GM18517 (cell line): Measurements from ENCODE around the gene ARHGEF17.

Experiments
- ATAC-seq: cut with Tn5 transposase; IDR thresholded peaks from one replicate; pipeline ENCODE4 v1.9.1; 2021; ENCODE audit warnings: mild to moderate bottlenecking, moderate library complexity; ENCODE audit not compliant: unreplicated experiment

Gene ARHGEF17

GRCh38 chr11:73404048-73404447 lies 96.0 kb downstream of the ARHGEF17 start:
- ATAC-seq = no peak

GRCh38 chr11:73404506-73405145 lies 96.5 kb downstream of the ARHGEF17 start:
- ATAC-seq = no peak

- no peak for ATAC-seq
These were observed 97.1 kb downstream of the ARHGEF17 start for GRCh38 chr11:73405146-73405510.

DNA sequence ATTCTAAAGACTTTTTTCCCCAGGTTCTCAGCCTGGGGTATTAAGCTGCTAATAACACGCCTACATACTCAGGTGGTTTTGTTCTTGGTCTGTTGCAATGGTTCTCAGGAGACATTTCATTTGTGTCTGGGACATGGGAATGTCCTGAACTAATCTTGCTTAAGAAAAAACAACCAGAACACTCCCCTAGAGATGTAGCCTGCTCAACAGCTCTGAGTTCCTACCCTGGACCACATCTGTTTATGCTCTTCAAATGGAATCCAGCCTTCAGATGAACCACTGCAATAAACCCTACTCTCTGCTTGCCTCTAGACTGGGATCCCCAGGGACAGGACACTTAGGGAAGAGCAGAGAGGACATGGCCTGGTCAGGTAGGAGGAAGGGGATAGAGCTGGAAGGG lies 98.1 kb downstream of the ARHGEF17 start:
- no peak for ATAC-seq

DNA sequence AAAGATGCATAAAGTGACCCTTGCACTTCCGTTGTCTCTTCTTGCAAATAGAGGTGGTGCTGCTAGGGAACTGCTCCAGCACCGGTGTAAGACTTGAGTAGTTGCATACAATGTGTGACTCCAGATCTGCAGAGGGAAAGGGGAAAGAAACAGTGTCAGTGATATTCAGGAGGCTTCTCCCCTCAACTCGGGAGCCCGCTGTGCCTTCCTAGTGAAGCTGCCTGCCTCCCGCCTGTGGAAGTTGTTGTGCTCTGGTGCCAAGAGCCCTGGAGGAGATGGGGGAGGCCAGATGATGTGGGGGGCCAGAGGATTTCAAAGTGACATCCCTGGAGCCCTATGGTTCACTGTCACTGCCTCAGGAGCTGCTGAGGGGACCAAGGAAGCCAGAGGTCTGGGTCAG lies 98.5 kb downstream of the ARHGEF17 start:
- ATAC-seq = no peak

DNA sequence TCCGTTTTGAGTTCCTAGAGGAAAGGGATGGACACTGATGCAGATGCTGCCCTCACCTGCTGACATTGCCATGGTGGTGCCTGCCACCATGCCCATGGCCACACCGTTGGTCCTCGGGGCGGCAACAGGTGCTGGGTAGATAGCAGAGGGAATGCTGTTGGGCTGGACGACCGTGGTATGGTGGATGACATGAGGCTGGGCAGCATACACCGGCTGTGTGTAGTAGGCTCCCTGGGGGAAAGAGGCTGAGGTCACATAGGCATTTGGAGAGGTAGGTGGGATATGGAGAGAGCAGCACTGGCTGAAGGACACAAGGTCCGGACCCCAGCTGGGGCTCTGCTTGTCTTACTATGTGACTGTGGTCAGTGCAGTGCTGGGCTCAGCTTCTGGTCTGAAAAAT lies 101.4 kb downstream of the ARHGEF17 start:
- no peak for ATAC-seq

- ATAC-seq = no peak
These were observed 102.6 kb downstream of the ARHGEF17 start for GRCh38 chr11:73410627-73411026.

GRCh38 chr11:73411031-73411430 lies 103.0 kb downstream of the ARHGEF17 start:
- ATAC-seq = no peak

- no peak for ATAC-seq
These were observed 104.2 kb downstream of the ARHGEF17 start for GRCh38 chr11:73412308-73412707.

DNA sequence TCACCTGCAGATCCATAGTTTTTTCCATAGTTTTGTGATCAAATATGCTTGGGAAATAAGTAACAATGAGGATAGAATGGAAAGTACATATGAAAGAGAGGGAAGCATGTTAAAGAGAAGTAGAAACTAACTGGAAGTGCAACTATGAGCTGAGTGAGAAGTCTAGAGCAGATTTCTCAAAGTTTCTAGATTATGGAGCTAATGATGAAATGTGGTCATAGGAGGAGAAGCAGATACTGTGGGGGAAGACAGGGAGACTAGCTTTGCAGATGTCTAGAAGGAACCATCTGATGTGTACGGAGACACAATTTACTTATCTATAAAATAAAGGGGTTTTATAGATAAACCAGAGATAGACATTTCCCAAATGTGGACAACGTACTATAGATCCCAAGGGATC lies 105.2 kb downstream of the ARHGEF17 start:
- ATAC-seq = no peak

DNA sequence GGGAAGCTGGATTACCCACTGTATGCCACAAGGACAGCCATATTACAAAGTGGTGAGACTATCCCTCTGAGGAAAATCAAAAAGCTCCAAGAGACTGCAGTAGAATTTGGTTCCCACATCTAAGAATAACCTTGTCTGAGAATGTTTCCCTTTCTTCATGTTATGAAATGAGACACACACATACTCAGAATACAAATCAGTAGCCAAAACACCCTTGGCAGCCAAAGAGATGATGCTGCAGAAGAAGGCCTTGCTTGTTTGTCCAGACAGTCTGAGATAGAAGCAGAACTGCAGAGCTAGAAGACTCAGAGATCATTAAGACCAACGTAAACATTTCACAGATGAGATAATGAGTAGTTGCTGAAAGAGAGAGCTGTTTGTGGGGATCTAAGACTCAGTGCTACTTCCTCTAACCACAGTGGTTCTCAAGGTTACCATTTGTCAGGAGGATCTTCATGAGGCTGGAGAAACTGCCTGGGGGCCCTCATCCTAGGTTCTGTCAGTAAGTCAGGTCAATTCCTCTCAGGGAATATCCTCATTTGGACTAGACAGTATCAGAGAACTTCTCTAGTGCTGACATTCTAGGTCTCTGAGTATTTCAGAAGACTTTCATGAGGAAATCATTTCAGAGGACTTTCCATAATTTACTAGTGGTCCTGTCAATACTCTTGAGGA lies 107.0 kb downstream of the ARHGEF17 start:
- no peak for ATAC-seq

DNA sequence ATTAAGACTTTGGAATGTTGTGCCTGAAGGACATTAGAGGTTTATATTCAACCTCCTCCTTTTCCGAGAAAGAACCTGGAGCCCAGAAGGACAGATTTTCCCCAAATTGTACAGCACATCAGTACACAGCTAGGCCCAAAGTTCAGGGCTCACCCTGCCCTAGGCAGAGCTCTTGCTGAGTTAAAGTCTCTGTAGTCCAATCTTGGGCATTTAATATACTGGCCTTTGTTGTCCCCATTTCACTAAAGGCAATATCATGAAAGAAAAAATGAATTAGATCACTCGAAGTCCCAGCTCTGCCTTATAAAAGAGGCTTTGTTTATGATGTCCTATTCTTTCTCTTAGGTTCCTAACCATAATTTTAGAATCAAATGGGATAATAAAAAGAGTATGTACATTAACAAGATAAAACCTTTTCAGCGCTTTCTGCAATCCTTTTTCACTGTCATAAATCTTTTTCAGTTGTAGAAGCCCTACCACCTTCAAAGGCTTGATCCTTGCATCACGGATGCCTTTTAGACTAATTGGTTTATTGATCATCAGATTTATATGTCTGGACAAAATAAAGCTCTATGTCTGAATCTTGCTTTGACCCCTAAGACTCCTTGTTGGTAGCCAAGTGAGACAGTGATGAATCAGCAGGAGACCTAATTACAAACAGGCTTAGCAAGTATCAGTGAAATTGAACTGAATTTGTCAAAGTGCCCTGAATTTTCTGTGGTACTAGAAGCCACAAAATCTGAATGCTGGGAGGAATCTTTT lies 108.0 kb downstream of the ARHGEF17 start:
- ATAC-seq = no peak

GRCh38 chr11:73416786-73417185 lies 108.7 kb downstream of the ARHGEF17 start:
- ATAC-seq = no peak
